Ectodermal cell (in vitro differentiated cells): ENCODE data around the gene ADNP2. TPM values are rescaled to one million over a fixed set of nuclear protein-coding genes. Genes with fewer than 3 reads are reported as not detected.

Source experiments
- H3K27ac ChIP-seq: 2 replicates; pipeline ENCODE4 v1.7.0; 2013; ENCODE audit warnings: mild to moderate bottlenecking, low read depth, low read length; ENCODE audit not compliant: insufficient read depth, poor library complexity, severe bottlenecking
- H3K27me3 ChIP-seq: 2 replicates; pipeline ENCODE4 v1.7.0; 2013; ENCODE audit warnings: mild to moderate bottlenecking, low read length; ENCODE audit not compliant: insufficient read depth, control insufficient read depth, poor library complexity, severe bottlenecking
- H3K36me3 ChIP-seq: one replicate; pipeline ENCODE4 v1.7.0; 2013; ENCODE audit warnings: low read length; ENCODE audit not compliant: control insufficient read depth, insufficient read depth
- H3K4me1 ChIP-seq: one replicate; pipeline ENCODE4 v1.7.0; 2013; ENCODE audit warnings: low read length; ENCODE audit not compliant: control insufficient read depth, insufficient read depth
- H3K4me3 ChIP-seq: 2 replicates; pipeline ENCODE4 v1.7.0; 2013; ENCODE audit warnings: low read depth, low read length, control low read depth; ENCODE audit not compliant: insufficient read depth
- H3K9me3 ChIP-seq: 2 replicates; pipeline ENCODE4 v1.7.0; 2013; ENCODE audit warnings: mild to moderate bottlenecking, low read length, moderate library complexity; ENCODE audit not compliant: control insufficient read depth
- WGBS, 2 experiments: methylation state at CpG; one replicate each; pipeline ENCODE4 v1.1.7; 2013; ENCODE audit warnings: missing lambda C conversion rate in 2 of 2; 5-methylcytosine and 5-hydroxymethylcytosine counted together
- polyA plus RNA-seq, 4 experiments: library from polyadenylated mRNA; stranded (reverse); fragments of 50-300 nt; gene quantifications; one replicate each; pipeline ENCODE4 v1.2.3, GENCODE V29; 2013

ADNP2 gene, protein sequence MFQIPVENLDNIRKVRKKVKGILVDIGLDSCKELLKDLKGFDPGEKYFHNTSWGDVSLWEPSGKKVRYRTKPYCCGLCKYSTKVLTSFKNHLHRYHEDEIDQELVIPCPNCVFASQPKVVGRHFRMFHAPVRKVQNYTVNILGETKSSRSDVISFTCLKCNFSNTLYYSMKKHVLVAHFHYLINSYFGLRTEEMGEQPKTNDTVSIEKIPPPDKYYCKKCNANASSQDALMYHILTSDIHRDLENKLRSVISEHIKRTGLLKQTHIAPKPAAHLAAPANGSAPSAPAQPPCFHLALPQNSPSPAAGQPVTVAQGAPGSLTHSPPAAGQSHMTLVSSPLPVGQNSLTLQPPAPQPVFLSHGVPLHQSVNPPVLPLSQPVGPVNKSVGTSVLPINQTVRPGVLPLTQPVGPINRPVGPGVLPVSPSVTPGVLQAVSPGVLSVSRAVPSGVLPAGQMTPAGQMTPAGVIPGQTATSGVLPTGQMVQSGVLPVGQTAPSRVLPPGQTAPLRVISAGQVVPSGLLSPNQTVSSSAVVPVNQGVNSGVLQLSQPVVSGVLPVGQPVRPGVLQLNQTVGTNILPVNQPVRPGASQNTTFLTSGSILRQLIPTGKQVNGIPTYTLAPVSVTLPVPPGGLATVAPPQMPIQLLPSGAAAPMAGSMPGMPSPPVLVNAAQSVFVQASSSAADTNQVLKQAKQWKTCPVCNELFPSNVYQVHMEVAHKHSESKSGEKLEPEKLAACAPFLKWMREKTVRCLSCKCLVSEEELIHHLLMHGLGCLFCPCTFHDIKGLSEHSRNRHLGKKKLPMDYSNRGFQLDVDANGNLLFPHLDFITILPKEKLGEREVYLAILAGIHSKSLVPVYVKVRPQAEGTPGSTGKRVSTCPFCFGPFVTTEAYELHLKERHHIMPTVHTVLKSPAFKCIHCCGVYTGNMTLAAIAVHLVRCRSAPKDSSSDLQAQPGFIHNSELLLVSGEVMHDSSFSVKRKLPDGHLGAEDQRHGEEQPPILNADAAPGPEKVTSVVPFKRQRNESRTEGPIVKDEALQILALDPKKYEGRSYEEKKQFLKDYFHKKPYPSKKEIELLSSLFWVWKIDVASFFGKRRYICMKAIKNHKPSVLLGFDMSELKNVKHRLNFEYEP
- polyA plus RNA-seq (2013, experiment 1 of 4), result 41.5 TPM
- polyA plus RNA-seq (2013, experiment 2 of 4), result 52.3 TPM
- 37.3 TPM for polyA plus RNA-seq (2013, experiment 3 of 4)
- polyA plus RNA-seq (2013, experiment 4 of 4), result 37.2 TPM

- H3K9me3 ChIP-seq, result no peaks in the 10 kb centered on the region
- peak within 1 kb of the TSS; percentile 82 for H3K27ac ChIP-seq
- no peaks in the 10 kb centered on the region for H3K36me3 ChIP-seq
- peak within 1 kb of the TSS; percentile 62 for H3K4me3 ChIP-seq
- H3K27me3 ChIP-seq, result no peaks in the 10 kb centered on the region
- 4% methylated on average over 76 of the region's 76 CpGs for WGBS, 2 experiments
- peaks cover 17% of the 10 kb centered on the region for H3K4me1 ChIP-seq
Measured at GRCh38 chr18:80108739-80109675, at the start of gene ADNP2. Gene ADNP2, plus strand, starts transcription at chr18:80109262. Its CDS starts 8,281 bp downstream, at chr18:80117543.

DNA sequence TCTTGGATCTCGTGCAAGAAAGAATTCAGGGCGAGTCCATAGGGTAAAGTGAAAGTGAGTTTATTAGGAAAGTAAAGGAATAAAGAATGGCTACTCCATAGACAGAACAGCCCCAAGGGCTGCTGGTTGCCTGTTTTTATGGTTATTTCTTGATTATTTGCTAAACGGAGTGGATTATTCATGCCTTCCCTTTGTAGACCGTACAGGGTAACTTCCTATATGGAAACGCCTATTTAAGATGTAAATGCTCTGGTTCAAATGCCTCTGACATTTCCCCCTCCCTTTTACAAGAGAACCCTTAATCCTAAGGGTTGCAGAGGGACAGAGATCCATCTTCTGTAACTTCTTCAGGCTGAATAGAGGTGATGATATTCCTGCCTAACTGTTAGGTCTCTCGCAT is 49.1 kb upstream of the ADNP2 start:
- H3K27me3 ChIP-seq, result no peaks in the 10 kb centered on the region
- H3K27ac ChIP-seq, result no peak overlapping the region
- H3K4me1 ChIP-seq, result no peaks in the 10 kb centered on the region
- WGBS, 2 experiments, result 88 to 93% methylated on average over 6 of the region's 6 CpGs
- H3K9me3 ChIP-seq, result peaks cover 9% of the 10 kb centered on the region
- H3K4me3 ChIP-seq, result no peak overlapping the region
- H3K36me3 ChIP-seq, result no peaks in the 10 kb centered on the region

DNA sequence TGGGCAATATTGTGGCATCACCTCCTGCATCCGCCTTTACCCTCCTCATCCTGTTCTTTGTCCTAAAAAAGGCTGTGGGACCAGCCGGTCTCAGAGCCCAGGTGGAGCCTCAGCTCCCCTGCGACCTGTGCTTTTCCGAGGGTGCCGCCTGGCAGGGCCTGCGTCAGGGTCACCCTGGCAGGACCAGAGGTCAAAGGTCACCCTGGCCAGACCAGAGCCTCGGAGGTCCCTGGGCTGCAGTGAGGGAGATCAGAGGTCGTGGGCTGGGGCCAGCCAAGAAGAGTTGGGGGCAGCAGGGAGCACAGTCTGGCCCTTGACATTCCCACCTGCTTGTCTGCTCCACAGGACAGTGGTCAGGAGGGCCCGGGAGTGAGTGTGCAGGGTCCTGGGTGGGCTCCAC is 43.4 kb upstream of the ADNP2 start:
- Histone ChIP-seq H3K9me3 (peaks cover 6% of the 10 kb centered on the region), H3K27me3 (no peaks in the 10 kb centered on the region), H3K36me3 (no peaks in the 10 kb centered on the region), H3K4me1 (no peaks in the 10 kb centered on the region), H3K27ac (no peak overlapping the region), H3K4me3 (no peak overlapping the region)
- WGBS, 2 experiments, result 93 to 95% methylated on average over 9 of the region's 9 CpGs

GRCh38 chr18:80067321-80067720 is 41.7 kb upstream of the ADNP2 start:
- Histone ChIP-seq H3K9me3 (peaks cover 5% of the 10 kb centered on the region), H3K27ac (no peak overlapping the region), H3K4me1 (no peaks in the 10 kb centered on the region), H3K4me3 (no peak overlapping the region), H3K36me3 (no peaks in the 10 kb centered on the region), H3K27me3 (no peaks in the 10 kb centered on the region)
- 95 to 96% methylated on average over 8 of the region's 8 CpGs for WGBS, 2 experiments

GRCh38 chr18:80067897-80068296 is 41.2 kb upstream of the ADNP2 start:
- WGBS, 2 experiments, result 95 to 97% methylated on average over 10 of the region's 10 CpGs
- Histone ChIP-seq H3K4me1 (no peaks in the 10 kb centered on the region), H3K4me3 (no peak overlapping the region), H3K9me3 (no peaks in the 10 kb centered on the region), H3K27me3 (no peaks in the 10 kb centered on the region), H3K36me3 (no peaks in the 10 kb centered on the region), H3K27ac (no peak overlapping the region)

DNA sequence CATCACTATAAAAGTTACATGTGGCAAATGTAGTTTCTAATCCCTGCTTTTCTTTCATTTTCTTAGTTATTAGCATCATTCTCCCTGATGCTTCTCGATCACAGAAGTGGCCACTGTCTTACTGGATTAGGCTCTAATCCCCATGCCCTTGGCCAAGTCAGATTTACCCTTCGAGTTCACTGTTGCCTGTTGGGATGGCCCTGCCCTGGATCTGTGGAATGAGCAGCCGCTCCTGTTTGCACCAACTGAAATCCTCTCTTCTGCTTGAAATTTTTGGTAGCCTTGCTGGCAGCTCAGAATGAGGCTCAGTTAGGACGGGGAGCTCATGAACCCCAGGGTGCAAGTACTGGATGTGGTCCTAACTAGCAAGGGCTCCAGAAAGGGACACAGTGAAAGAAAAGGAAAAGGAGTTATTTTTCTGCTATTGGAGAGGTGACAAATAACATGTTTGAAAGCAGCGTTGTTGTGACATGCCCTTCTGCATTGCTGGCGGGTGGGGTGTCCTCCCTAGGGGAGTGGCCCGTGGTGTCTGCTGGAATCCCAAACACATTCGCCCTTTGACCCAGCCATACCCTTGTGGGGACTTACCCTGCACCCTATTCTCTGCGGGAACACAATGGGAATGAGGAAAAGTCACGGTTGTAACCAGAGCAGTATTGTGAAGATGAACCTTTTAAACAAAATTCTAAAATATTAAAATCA is 40.3 kb upstream of the ADNP2 start:
- Histone ChIP-seq H3K4me3 (no peak overlapping the region), H3K27ac (no peak overlapping the region), H3K27me3 (no peaks in the 10 kb centered on the region), H3K4me1 (no peaks in the 10 kb centered on the region), H3K9me3 (no peaks in the 10 kb centered on the region), H3K36me3 (no peaks in the 10 kb centered on the region)
- WGBS, 2 experiments, result 84 to 91% methylated on average over 8 to 10 of the region's 10 CpGs

GRCh38 chr18:80070825-80071224 is 38.2 kb upstream of the ADNP2 start:
- H3K27ac ChIP-seq, result no peak overlapping the region
- H3K4me1 ChIP-seq, result no peaks in the 10 kb centered on the region
- no peak overlapping the region for H3K4me3 ChIP-seq
- H3K9me3 ChIP-seq, result no peaks in the 10 kb centered on the region
- H3K27me3 ChIP-seq, result no peaks in the 10 kb centered on the region
- H3K36me3 ChIP-seq, result no peaks in the 10 kb centered on the region
- 89 to 94% methylated on average over 4 of the region's 4 CpGs for WGBS, 2 experiments

DNA sequence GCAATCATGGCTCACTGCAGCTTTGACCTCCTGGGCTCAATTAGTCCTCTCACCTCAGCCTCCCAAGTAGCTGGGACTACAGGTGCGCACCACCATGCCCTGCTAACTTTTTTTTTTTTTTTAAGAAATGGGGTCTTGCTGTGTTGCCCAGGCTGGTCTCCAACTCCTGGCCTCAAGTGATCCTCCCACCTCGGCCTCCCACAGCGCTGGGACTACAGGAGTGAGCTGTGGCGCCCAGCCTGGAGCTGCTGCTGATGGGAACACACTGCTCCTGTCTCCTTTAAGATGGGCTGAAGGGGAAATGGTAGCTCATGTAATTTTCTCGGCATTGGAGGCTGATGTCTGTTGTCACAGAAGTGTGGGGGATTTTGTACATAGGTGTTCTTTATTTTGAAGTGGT is 34.9 kb upstream of the ADNP2 start:
- Histone ChIP-seq H3K27me3 (no peaks in the 10 kb centered on the region), H3K27ac (no peak overlapping the region), H3K4me3 (no peak overlapping the region), H3K4me1 (no peaks in the 10 kb centered on the region), H3K36me3 (no peaks in the 10 kb centered on the region), H3K9me3 (no peaks in the 10 kb centered on the region)
- whole genome bisulfite sequencing, 2 experiments, result 95% methylated on average over 5 of the region's 5 CpGs

DNA sequence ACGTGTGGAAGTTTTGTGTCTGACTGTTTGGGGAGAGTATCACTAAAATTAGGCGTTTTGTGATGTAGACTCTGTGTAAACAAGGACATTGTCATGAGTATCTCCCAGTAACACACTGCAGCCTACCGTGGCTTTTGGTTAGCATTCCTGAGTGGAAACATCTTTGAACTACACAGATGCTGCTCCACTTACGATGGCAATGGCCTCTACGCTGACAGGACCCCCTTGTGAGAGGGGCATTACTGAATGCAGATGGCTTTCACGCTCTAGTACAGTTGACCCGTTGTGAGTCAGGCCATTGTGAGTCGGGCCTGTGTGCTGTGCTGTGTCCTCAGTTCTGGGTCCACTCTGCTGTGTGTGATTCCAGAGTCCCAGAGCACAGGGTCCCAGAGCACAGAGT is 34.4 kb upstream of the ADNP2 start:
- Histone ChIP-seq H3K27ac (no peak overlapping the region), H3K27me3 (no peaks in the 10 kb centered on the region), H3K4me1 (no peaks in the 10 kb centered on the region), H3K36me3 (no peaks in the 10 kb centered on the region), H3K9me3 (no peaks in the 10 kb centered on the region), H3K4me3 (no peak overlapping the region)
- 67 to 71% methylated on average over 8 of the region's 8 CpGs for WGBS, 2 experiments
